ENCODE measurements around the gene RALGAPA2.

The RALGAPA2 gene

DNA sequence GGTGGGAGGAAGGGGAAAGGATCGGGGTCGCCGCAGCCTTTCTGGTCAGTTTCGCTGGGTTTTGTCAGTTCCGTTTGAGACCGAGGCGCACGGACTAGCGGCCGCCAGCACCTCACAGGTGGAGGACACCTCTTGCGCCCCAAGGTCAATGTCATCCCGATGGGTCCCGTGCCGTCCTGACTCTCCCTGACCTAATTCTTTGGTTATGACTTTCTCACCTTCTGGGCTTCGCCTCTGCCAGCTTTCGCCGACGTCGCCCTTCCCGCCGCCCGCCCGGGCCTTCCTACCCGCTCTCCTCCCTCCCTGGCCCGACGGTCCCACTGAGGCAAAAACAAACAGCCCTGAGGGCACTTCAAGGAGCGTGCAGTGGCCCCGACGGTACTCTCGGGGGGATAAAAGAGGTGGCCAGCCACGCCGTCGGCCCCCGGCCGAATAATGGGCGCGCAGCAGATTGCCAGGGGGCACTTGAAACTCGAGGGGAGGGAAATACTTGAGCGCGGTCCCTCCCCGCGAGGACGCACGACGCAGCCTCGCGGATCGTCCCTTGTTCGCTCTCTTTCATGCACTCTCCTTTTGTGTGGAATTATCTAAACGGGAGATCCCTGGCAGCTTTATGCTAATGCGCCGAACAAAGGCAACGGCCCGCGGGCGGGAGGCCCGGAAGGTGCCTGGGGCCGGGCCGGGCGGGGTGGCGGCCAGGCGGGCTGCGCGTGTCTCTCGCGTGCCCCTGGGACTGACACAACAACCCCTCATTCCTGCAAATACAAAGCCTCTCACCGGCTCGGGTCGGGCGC is 348.4 kb downstream of the RALGAPA2 start:
- no peak overlapping the region for H3K4me3 ChIP-seq (ENCODE audit: low read depth, low read length, poor library complexity, severe bottlenecking)
- H3K27ac ChIP-seq (ENCODE audit: low read depth, low read length, poor library complexity, severe bottlenecking): no peak overlapping the region
- TF ChIP-seq EZH2 (IDR thresholded peaks at IDR 0.05; ENCODE audit: borderline replicate concordance, low read length): no peak
- TF ChIP-seq, protein P1, sequence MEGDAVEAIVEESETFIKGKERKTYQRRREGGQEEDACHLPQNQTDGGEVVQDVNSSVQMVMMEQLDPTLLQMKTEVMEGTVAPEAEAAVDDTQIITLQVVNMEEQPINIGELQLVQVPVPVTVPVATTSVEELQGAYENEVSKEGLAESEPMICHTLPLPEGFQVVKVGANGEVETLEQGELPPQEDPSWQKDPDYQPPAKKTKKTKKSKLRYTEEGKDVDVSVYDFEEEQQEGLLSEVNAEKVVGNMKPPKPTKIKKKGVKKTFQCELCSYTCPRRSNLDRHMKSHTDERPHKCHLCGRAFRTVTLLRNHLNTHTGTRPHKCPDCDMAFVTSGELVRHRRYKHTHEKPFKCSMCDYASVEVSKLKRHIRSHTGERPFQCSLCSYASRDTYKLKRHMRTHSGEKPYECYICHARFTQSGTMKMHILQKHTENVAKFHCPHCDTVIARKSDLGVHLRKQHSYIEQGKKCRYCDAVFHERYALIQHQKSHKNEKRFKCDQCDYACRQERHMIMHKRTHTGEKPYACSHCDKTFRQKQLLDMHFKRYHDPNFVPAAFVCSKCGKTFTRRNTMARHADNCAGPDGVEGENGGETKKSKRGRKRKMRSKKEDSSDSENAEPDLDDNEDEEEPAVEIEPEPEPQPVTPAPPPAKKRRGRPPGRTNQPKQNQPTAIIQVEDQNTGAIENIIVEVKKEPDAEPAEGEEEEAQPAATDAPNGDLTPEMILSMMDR (IDR thresholded peaks at IDR 0.05; ENCODE audit: low read length): no peak
- no peaks in the 10 kb centered on the region for H3K9me3 ChIP-seq (ENCODE audit: low read length)
- H2AFZ ChIP-seq (ENCODE audit: low read length): no peak overlapping the region
- H3K9me2 ChIP-seq (ENCODE audit: low read depth, low read length): no peaks in the 10 kb centered on the region
- no peak overlapping the region for H3K9ac ChIP-seq (ENCODE audit: low read length)
- no peaks in the 10 kb centered on the region for H3K36me3 ChIP-seq (ENCODE audit: insufficient read depth, low read length)
- no peaks in the 10 kb centered on the region for H3F3A ChIP-seq (ENCODE audit: insufficient read depth, low read length)
- no peaks in the 10 kb centered on the region for H3K27me3 ChIP-seq (ENCODE audit: insufficient read depth, low read length)
- H4K20me1 ChIP-seq (ENCODE audit: insufficient read depth, low read length): no peaks in the 10 kb centered on the region
- H3K4me2 ChIP-seq (ENCODE audit: low read length): no peak overlapping the region
- H3K79me2 ChIP-seq (ENCODE audit: insufficient read depth, low read length): no peaks in the 10 kb centered on the region
- H3K4me1 ChIP-seq (ENCODE audit: insufficient read depth, low read length, severe bottlenecking): no peaks in the 10 kb centered on the region

DNA sequence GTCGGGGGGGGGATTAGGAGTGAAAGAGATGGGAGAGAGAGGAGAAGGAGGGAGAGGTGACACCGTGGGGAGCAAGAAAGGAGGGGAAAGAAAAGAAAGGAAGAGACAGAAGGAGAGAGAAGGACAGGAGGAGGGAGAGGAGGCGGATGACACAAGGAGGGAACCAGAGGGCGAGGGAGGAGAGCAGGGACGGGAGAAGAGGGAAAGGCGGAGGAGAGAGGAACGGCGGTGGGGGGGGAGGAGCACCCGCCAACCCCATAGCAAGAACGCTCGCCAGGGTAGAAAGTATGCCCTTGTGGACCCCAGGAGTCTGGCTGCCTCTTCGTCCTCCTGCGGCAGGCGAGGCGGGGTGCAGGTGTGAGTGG is 349.0 kb downstream of the RALGAPA2 start:
- Histone ChIP-seq H3K79me2 (ENCODE audit: insufficient read depth, low read length) (no peaks in the 10 kb centered on the region), H3K9me2 (ENCODE audit: low read depth, low read length) (no peaks in the 10 kb centered on the region), H3K9ac (ENCODE audit: low read length) (no peak overlapping the region), H3K4me2 (ENCODE audit: low read length) (no peak overlapping the region), H3K27me3 (ENCODE audit: insufficient read depth, low read length) (no peaks in the 10 kb centered on the region), H3F3A (ENCODE audit: insufficient read depth, low read length) (no peaks in the 10 kb centered on the region), H3K4me3 (ENCODE audit: low read depth, low read length, poor library complexity, severe bottlenecking) (no peak overlapping the region), H4K20me1 (ENCODE audit: insufficient read depth, low read length) (no peaks in the 10 kb centered on the region), H3K36me3 (ENCODE audit: insufficient read depth, low read length) (no peaks in the 10 kb centered on the region), H2AFZ (ENCODE audit: low read length) (no peak overlapping the region), H3K4me1 (ENCODE audit: insufficient read depth, low read length, severe bottlenecking) (no peaks in the 10 kb centered on the region), H3K9me3 (ENCODE audit: low read length) (no peaks in the 10 kb centered on the region), H3K27ac (ENCODE audit: low read depth, low read length, poor library complexity, severe bottlenecking) (no peak overlapping the region)
- TF ChIP-seq EZH2 (IDR thresholded peaks at IDR 0.05; ENCODE audit: borderline replicate concordance, low read length): no peak
- TF ChIP-seq, protein P1 (IDR thresholded peaks at IDR 0.05; ENCODE audit: low read length): no peak

DNA sequence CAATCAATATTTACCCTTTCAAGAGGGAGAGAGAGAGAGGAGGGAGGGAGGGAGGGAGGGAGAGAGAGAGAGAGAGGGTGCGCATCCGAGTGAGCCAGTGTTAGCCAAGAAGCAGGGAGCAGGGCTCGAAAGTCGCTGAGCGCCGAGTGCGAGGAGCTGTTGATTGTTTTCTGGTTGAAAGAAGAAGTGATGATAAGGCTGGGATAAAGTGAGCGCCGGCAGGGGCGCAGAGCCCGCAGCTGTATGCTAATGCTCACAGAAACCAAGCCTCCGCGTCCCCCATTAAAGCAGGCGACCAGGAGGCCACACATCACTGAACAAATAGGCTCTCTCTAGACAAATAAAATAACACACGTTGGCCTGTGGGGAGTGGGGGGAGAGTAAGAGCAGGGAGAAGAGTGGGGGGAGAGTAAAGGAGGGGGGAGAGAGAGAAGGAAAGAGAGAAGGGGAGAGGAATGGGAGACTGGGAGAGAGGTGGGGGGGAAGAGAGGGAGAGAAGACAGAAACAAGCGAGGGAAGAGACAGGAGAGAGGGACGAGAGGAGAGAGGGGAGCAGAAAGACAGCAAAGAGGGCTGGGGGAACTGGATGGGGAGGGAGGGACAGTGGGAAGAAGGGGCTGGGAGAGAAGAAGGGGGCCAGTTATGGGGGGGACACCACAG is 349.5 kb downstream of the RALGAPA2 start:
- Histone ChIP-seq H4K20me1 (ENCODE audit: insufficient read depth, low read length) (no peaks in the 10 kb centered on the region), H3K4me3 (ENCODE audit: low read depth, low read length, poor library complexity, severe bottlenecking) (no peak overlapping the region)

More for the DNA sequence above, 349.5 kb downstream of the RALGAPA2 start:
- Histone ChIP-seq H3K4me2 (ENCODE audit: low read length) (no peak overlapping the region), H3K79me2 (ENCODE audit: insufficient read depth, low read length) (no peaks in the 10 kb centered on the region), H3K36me3 (ENCODE audit: insufficient read depth, low read length) (no peaks in the 10 kb centered on the region), H3K4me1 (ENCODE audit: insufficient read depth, low read length, severe bottlenecking) (no peaks in the 10 kb centered on the region), H3K27ac (ENCODE audit: low read depth, low read length, poor library complexity, severe bottlenecking) (no peak overlapping the region), H3K27me3 (ENCODE audit: insufficient read depth, low read length) (no peaks in the 10 kb centered on the region), H3K9me3 (ENCODE audit: low read length) (no peaks in the 10 kb centered on the region), H3K9ac (ENCODE audit: low read length) (no peak overlapping the region), H3F3A (ENCODE audit: insufficient read depth, low read length) (no peaks in the 10 kb centered on the region), H2AFZ (ENCODE audit: low read length) (no peak overlapping the region), H3K9me2 (ENCODE audit: low read depth, low read length) (no peaks in the 10 kb centered on the region)
- TF ChIP-seq EZH2 (IDR thresholded peaks at IDR 0.05; ENCODE audit: borderline replicate concordance, low read length): no peak
- TF ChIP-seq, protein P1 (IDR thresholded peaks at IDR 0.05; ENCODE audit: low read length): no peak

All from OCI-LY1 (cell line).